ENCODE measurements around the gene SLC8A2. TPM values are rescaled to one million over a fixed set of nuclear protein-coding genes. Genes with fewer than 3 reads are reported as not detected.

The SLC8A2 gene
- total and polyA plus RNA-seq, 2 of the 8 experiments (the other 6 are each of a cell fraction or from before 2014, with no cell fraction given) = 7.3 to 12.4 TPM

- Histone ChIP-seq H3K27ac (ENCODE audit: low read depth, low read length) (no peak overlapping the region), H4K20me1 (replicated peaks in 1 of 2; ENCODE audit: control insufficient read depth in 1 of 2, insufficient read depth in 2 of 2, low read length in 2 of 2) (peaks cover 0 to 4% of the 10 kb centered on the region in 2 experiments), H3K9ac (replicated peaks in 1 of 4; ENCODE audit: extremely low read depth in 1 of 4, low read depth in 3 of 4, low read length in 3 of 4) (no peak overlapping the region), H2AFZ (ENCODE audit: low read length) (no peak overlapping the region), H3K14ac (ENCODE audit: insufficient read length) (no peak overlapping the region), H3K79me2 (ENCODE audit: control insufficient read depth in 1 of 2, insufficient read depth in 2 of 2, low read length in 2 of 2) (no peaks in the 10 kb centered on the region), H3K4me3 (ENCODE audit: extremely low read depth in 1 of 4, insufficient read depth in 2 of 4, low read depth in 3 of 4, low read length in 4 of 4) (no peak overlapping the region; a peak in 1 of 8 replicates), H2AK5ac (ENCODE audit: low read depth, low read length) (no peak overlapping the region), H3K4me1 (replicated peaks in 1 of 4; ENCODE audit: control insufficient read depth in 3 of 4, insufficient read depth in 4 of 4, low read length in 3 of 4) (peaks cover 0 to 5% (median 4%) of the 10 kb centered on the region in 4 experiments; a peak in 3 of 7 replicates), H2BK5ac (ENCODE audit: low read depth, low read length) (no peak overlapping the region; the same call in 1 of the 2 replicates), H3K9me3 (ENCODE audit: insufficient read depth in 2 of 2, low read depth in 1 of 2, low read length in 1 of 2) (no peaks in the 10 kb centered on the region), H4K8ac (ENCODE audit: extremely low read depth, insufficient read depth, low read length) (no peak overlapping the region), H2BK15ac (ENCODE audit: low read length) (no peak overlapping the region), H4K5ac (ENCODE audit: insufficient read length, low read depth, low read length) (no peak overlapping the region), H3K56ac (replicated peaks; ENCODE audit: insufficient read length, low read depth, low read length) (no peak overlapping the region), H3K23ac (ENCODE audit: insufficient read length) (no peak overlapping the region), H3K36me3 (ENCODE audit: control insufficient read depth in 2 of 4, insufficient read depth in 4 of 4, low read length in 3 of 4) (no peaks in the 10 kb centered on the region), H2BK120ac (replicated peaks; ENCODE audit: low read depth, low read length) (no peak overlapping the region), H3K23me2 (ENCODE audit: low read depth, low read length) (peaks cover 9% of the 10 kb centered on the region), H3K79me1 (ENCODE audit: low read depth, low read length) (no peaks in the 10 kb centered on the region; the same call in 1 of the 2 replicates), H2BK12ac (ENCODE audit: low read depth, low read length) (no peak overlapping the region), H3K4me2 (ENCODE audit: insufficient read depth in 1 of 2, low read depth in 2 of 2, low read length in 2 of 2) (no peak overlapping the region; a peak in 1 of 4 replicates), H4K91ac (replicated peaks; ENCODE audit: insufficient read length, low read length) (no peak overlapping the region), H3K18ac (ENCODE audit: extremely low read depth, low read length) (no peak overlapping the region), H3K27me3 (replicated peaks in 1 of 4; ENCODE audit: control insufficient read depth in 3 of 4, extremely low read depth in 1 of 4, insufficient read depth in 3 of 4, low read length in 3 of 4) (0 out of 7 replicates have a peak, but pooled peaks cover 0 to under 1% (median 0%) of the 10 kb centered on the region in 4 experiments), H2BK20ac (ENCODE audit: low read length) (no peak overlapping the region), H3K4ac (replicated peaks; ENCODE audit: insufficient read length, low read depth, low read length) (no peak overlapping the region)
- CTCF ChIA-PET (ENCODE audit: partially characterized antibody) = no interaction called here
- no peak for FAIRE-seq
- 94% methylated on average over 13 of the region's 14 CpGs; no CpG with 5 or more reads in 1 of the 2 experiments for WGBS, 2 experiments (ENCODE audit: extremely low coverage in 1 of 2, insufficient coverage in 1 of 2, insufficient read length in 1 of 2, insufficient replicate concordance in 2 of 2, low coverage in 1 of 2, low lambda C conversion rate in 2 of 2, missing lambda C conversion rate in 1 of 2)
- TF ChIP-seq GTF2F1 (IDR thresholded peaks at IDR 0.05; ENCODE audit: borderline replicate concordance, low read depth, low read length) = no peak
- POLR2A ChIA-PET (ENCODE audit: partially characterized antibody) = interaction anchor here (0.6 to 1.7 kb wide), 4 partner anchors 8 to 720 kb away, joined by 3 to 5 read pairs (median 4); partner anchors contain the start of gene MEIS3
- no peak for DNase-seq (ENCODE audit: low read depth in 1 of 2, low spot score in 2 of 2)
These were observed 63.3 kb downstream of the SLC8A2 start for GRCh38 chr19:47408156-47408938.
